GM18907 (cell line): Measurements from ENCODE around the gene PRELP.
"Not testable (repeated sequence)": the region's sequence is repeated elsewhere in the genome, so short reads cannot be mapped to it uniquely, and the experiment has no call there.

Experiments
- ATAC-seq: cut with Tn5 transposase; IDR thresholded peaks from one replicate; pipeline ENCODE4 v1.9.1; 2021; ENCODE audit warnings: mild to moderate bottlenecking, moderate library complexity; ENCODE audit not compliant: unreplicated experiment

The PRELP gene

GRCh38 chr1:203504400-203505250, 29.0 kb downstream of the PRELP start:
- no peak for ATAC-seq

GRCh38 chr1:203505526-203506204, 30.1 kb downstream of the PRELP start:
- ATAC-seq: no peak

- no peak for ATAC-seq
Observed at GRCh38 chr1:203506858-203507626, 31.4 kb downstream of the PRELP start.

- no peak for ATAC-seq
Observed at GRCh38 chr1:203507759-203508158, 32.2 kb downstream of the PRELP start.

GRCh38 chr1:203508463-203509073, 33.0 kb downstream of the PRELP start:
- ATAC-seq: no peak

- no peak for ATAC-seq
Observed at GRCh38 chr1:203509135-203509534, 33.5 kb downstream of the PRELP start.

GRCh38 chr1:203511513-203511912, 35.9 kb downstream of the PRELP start:
- no peak for ATAC-seq

- ATAC-seq: no peak
Observed at GRCh38 chr1:203511930-203512329, 36.3 kb downstream of the PRELP start.

- ATAC-seq: no peak
Observed at GRCh38 chr1:203512517-203512847, 36.9 kb downstream of the PRELP start.

- no peak for ATAC-seq
Observed at GRCh38 chr1:203512848-203513584, 37.4 kb downstream of the PRELP start.

GRCh38 chr1:203513585-203514031, 38.0 kb downstream of the PRELP start:
- no peak for ATAC-seq

- ATAC-seq: no peak
Observed at GRCh38 chr1:203516184-203516583, 40.6 kb downstream of the PRELP start.

- no peak for ATAC-seq
Observed at GRCh38 chr1:203516906-203517305, 41.3 kb downstream of the PRELP start.

- ATAC-seq: no peak
Observed at GRCh38 chr1:203517426-203518110, 42.0 kb downstream of the PRELP start.

GRCh38 chr1:203518139-203518538, 42.5 kb downstream of the PRELP start:
- ATAC-seq: not testable (repeated sequence)

GRCh38 chr1:203518541-203518940, 42.9 kb downstream of the PRELP start:
- no peak for ATAC-seq

- no peak for ATAC-seq
Observed at GRCh38 chr1:203519053-203519840, 43.6 kb downstream of the PRELP start.

- ATAC-seq: no peak
Observed at GRCh38 chr1:203519896-203520295, 44.3 kb downstream of the PRELP start.

GRCh38 chr1:203520315-203520714, 44.7 kb downstream of the PRELP start:
- ATAC-seq: no peak
